NCI-H510A (cell line): ENCODE measurements around the gene FEZ2.

Experiments used
- DNase-seq: peaks from one replicate; lab custom pipeline; 2025; lab: John Stamatoyannopoulos, UW

FEZ2 gene

GRCh38 chr2:36530178-36530982 is 67.6 kb downstream of the FEZ2 start:
- no peak for DNase-seq

- DNase-seq, result no peak
Measured at GRCh38 chr2:36528766-36529392, 69.1 kb downstream of the FEZ2 start.

GRCh38 chr2:36528274-36528673 is 69.7 kb downstream of the FEZ2 start:
- no peak for DNase-seq

GRCh38 chr2:36526226-36526625 is 71.7 kb downstream of the FEZ2 start:
- no peak for DNase-seq

GRCh38 chr2:36525245-36525644 is 72.7 kb downstream of the FEZ2 start:
- no peak for DNase-seq

- no peak for DNase-seq
Measured at GRCh38 chr2:36523153-36523552, 74.8 kb downstream of the FEZ2 start.

GRCh38 chr2:36520431-36520830 is 77.5 kb downstream of the FEZ2 start:
- DNase-seq, result no peak

- DNase-seq, result no peak
Measured at GRCh38 chr2:36516136-36516870, 81.7 kb downstream of the FEZ2 start.

GRCh38 chr2:36515538-36515937 is 82.4 kb downstream of the FEZ2 start:
- DNase-seq, result no peak

GRCh38 chr2:36513661-36514060 is 84.3 kb downstream of the FEZ2 start:
- DNase-seq, result no peak

GRCh38 chr2:36512705-36513104 is 85.3 kb downstream of the FEZ2 start:
- DNase-seq, result no peak

- DNase-seq, result no peak
Measured at GRCh38 chr2:36511858-36512603, 85.9 kb downstream of the FEZ2 start.

- no peak for DNase-seq
Measured at GRCh38 chr2:36509075-36509474, 88.9 kb downstream of the FEZ2 start.

- peak; percentile 30 for DNase-seq
Measured at GRCh38 chr2:36507408-36507812, 90.6 kb downstream of the FEZ2 start.
